ENCODE data around the gene UGCG.

UGCG gene

GRCh38 chr9:111961009-111961408, 64.4 kb downstream of the UGCG start:
- H2AFZ ChIP-seq (ENCODE audit: low read depth, low read length, severe bottlenecking) = no peak overlapping the region
- H3K9ac ChIP-seq (ENCODE audit: low read length) = peak overlapping the region; percentile 18; the same call in 1 of the 2 replicates
- TF ChIP-seq CTCF (IDR thresholded peaks at IDR 0.05; ENCODE audit: insufficient read depth, low read length, poor library complexity, severe bottlenecking) (no peak), EZH2phosphoT487 (conservative IDR thresholded peaks at IDR 0.05; ENCODE audit: low read length) (no peak)
- H3K9me2 ChIP-seq (replicated peaks; ENCODE audit: insufficient read depth, low read length) = no peaks in the 10 kb centered on the region
- H3F3A ChIP-seq (ENCODE audit: insufficient read depth) = no peaks in the 10 kb centered on the region
- peak overlapping the region; percentile 42 for H3K4me2 ChIP-seq (ENCODE audit: low read depth, low read length, poor library complexity, severe bottlenecking)
- no peaks in the 10 kb centered on the region for H3K27me3 ChIP-seq (ENCODE audit: low read length)
- no peaks in the 10 kb centered on the region for H3K36me3 ChIP-seq (ENCODE audit: low read length)
- H3K79me2 ChIP-seq (ENCODE audit: insufficient read depth, low read length) = no peaks in the 10 kb centered on the region
- H4K20me1 ChIP-seq (ENCODE audit: low read depth, low read length) = no peaks in the 10 kb centered on the region
- no peak overlapping the region for H3K4me3 ChIP-seq (ENCODE audit: insufficient read depth, low read length, poor library complexity, severe bottlenecking)
- no peaks in the 10 kb centered on the region for H3K9me3 ChIP-seq (ENCODE audit: insufficient read depth, low read length)
- 0 out of 2 replicates have a peak overlapping the region, but pooled peaks have one; percentile 13 for H3K27ac ChIP-seq (ENCODE audit: low read depth, low read length)

DNA sequence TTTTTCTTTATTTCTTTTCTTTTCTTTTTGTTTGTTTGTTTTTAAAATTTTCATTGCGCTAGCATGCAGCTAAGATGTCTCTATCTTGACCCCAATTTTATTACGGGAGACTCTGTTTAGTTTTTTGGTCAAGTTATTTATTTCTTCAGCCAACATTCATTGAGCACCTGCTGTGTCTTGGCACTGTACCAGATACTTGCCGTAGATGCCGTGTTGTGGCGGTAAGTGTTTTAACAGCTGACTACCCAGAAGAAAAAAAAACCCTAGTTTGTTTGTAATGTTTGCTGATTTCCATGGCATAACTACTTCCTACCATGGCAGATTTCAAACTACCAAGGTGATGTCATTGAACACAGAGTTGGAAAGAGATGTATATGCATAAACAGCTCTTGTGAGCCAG, 65.0 kb downstream of the UGCG start:
- H3K4me2 ChIP-seq (ENCODE audit: low read depth, low read length, poor library complexity, severe bottlenecking) = peak overlapping the region; percentile 42
- H3K27ac ChIP-seq (ENCODE audit: low read depth, low read length) = peak overlapping the region; percentile 35; the same call in 1 of the 2 replicates

GRCh38 chr9:111962021-111962420, 65.4 kb downstream of the UGCG start:
- Histone ChIP-seq H3F3A (ENCODE audit: insufficient read depth) (no peaks in the 10 kb centered on the region), H3K9me2 (replicated peaks; ENCODE audit: insufficient read depth, low read length) (no peaks in the 10 kb centered on the region), H3K4me2 (ENCODE audit: low read depth, low read length, poor library complexity, severe bottlenecking) (peak overlapping the region; percentile 42)

More for the DNA sequence above, 65.0 kb downstream of the UGCG start:
- Histone ChIP-seq H4K20me1 (ENCODE audit: low read depth, low read length) (no peaks in the 10 kb centered on the region), H3K9me3 (ENCODE audit: insufficient read depth, low read length) (no peaks in the 10 kb centered on the region), H3K4me3 (ENCODE audit: insufficient read depth, low read length, poor library complexity, severe bottlenecking) (no peak overlapping the region), H3K9me2 (replicated peaks; ENCODE audit: insufficient read depth, low read length) (no peaks in the 10 kb centered on the region), H3K27me3 (ENCODE audit: low read length) (no peaks in the 10 kb centered on the region), H3K9ac (ENCODE audit: low read length) (peak overlapping the region; percentile 18; the same call in 1 of the 2 replicates), H3F3A (ENCODE audit: insufficient read depth) (no peaks in the 10 kb centered on the region), H2AFZ (ENCODE audit: low read depth, low read length, severe bottlenecking) (peak overlapping the region; percentile 11), H3K79me2 (ENCODE audit: insufficient read depth, low read length) (no peaks in the 10 kb centered on the region), H3K36me3 (ENCODE audit: low read length) (no peaks in the 10 kb centered on the region)
- no peak for TF ChIP-seq EZH2phosphoT487 (conservative IDR thresholded peaks at IDR 0.05; ENCODE audit: low read length)
- no peak for TF ChIP-seq CTCF (IDR thresholded peaks at IDR 0.05; ENCODE audit: insufficient read depth, low read length, poor library complexity, severe bottlenecking)

More at GRCh38 chr9:111962021-111962420, 65.4 kb downstream of the UGCG start:
- Histone ChIP-seq H3K27ac (ENCODE audit: low read depth, low read length) (peak overlapping the region; percentile 35; the same call in 1 of the 2 replicates), H3K27me3 (ENCODE audit: low read length) (no peaks in the 10 kb centered on the region), H3K9ac (ENCODE audit: low read length) (peak overlapping the region; percentile 18; the same call in 1 of the 2 replicates), H3K9me3 (ENCODE audit: insufficient read depth, low read length) (no peaks in the 10 kb centered on the region), H4K20me1 (ENCODE audit: low read depth, low read length) (no peaks in the 10 kb centered on the region), H3K79me2 (ENCODE audit: insufficient read depth, low read length) (no peaks in the 10 kb centered on the region), H2AFZ (ENCODE audit: low read depth, low read length, severe bottlenecking) (peak overlapping the region; percentile 11), H3K4me3 (ENCODE audit: insufficient read depth, low read length, poor library complexity, severe bottlenecking) (no peak overlapping the region), H3K36me3 (ENCODE audit: low read length) (no peaks in the 10 kb centered on the region)
- TF ChIP-seq CTCF (IDR thresholded peaks at IDR 0.05; ENCODE audit: insufficient read depth, low read length, poor library complexity, severe bottlenecking) (no peak), EZH2phosphoT487 (conservative IDR thresholded peaks at IDR 0.05; ENCODE audit: low read length) (no peak)

Data from SU-DHL-6 (cell line).